GM21526 (cell line): ENCODE results near the gene ORAI2.
"Not testable (repeated sequence)": the region's sequence is repeated elsewhere in the genome, so short reads cannot be mapped to it uniquely, and the experiment has no call there.

Experiments used
- ATAC-seq: cut with Tn5 transposase; IDR thresholded peaks from one replicate; pipeline ENCODE4 v1.9.1; 2021; ENCODE audit warnings: moderate library complexity; ENCODE audit not compliant: unreplicated experiment, low FRiP score

Gene ORAI2

GRCh38 chr7:102494473-102495149 is 61.2 kb downstream of the ORAI2 start:
- ATAC-seq: peak; percentile 53

- ATAC-seq: not testable (repeated sequence)
Measured at GRCh38 chr7:102496861-102497260, 63.5 kb downstream of the ORAI2 start.

- ATAC-seq: not testable (repeated sequence)
Measured at GRCh38 chr7:102497308-102497707, 63.9 kb downstream of the ORAI2 start.

- not testable (repeated sequence) for ATAC-seq
Measured at GRCh38 chr7:102498321-102498720, 64.9 kb downstream of the ORAI2 start.

GRCh38 chr7:102503141-102503540 is 69.8 kb downstream of the ORAI2 start:
- ATAC-seq: not testable (repeated sequence)

- ATAC-seq: not testable (repeated sequence)
Measured at GRCh38 chr7:102505298-102506185, 72.2 kb downstream of the ORAI2 start.
